Thoracic aorta (tissue), 2 donors: ENCODE results near the gene UBR1. TPM values are rescaled to one million over a fixed set of nuclear protein-coding genes. Genes with fewer than 3 reads are reported as not detected.
"Not testable (repeated sequence)": the region's sequence is repeated elsewhere in the genome, so short reads cannot be mapped to it uniquely, and the experiment has no call there.

Experiments
- ATAC-seq: fragments of 150-250 bp; one replicate; pipeline ENCODE4 v1.8.0; 2017; ENCODE audit warnings: low read depth; ENCODE audit not compliant: insufficient number of reproducible peaks, low FRiP score
- DNase-seq: peaks from one replicate; pipeline ENCODE4 v3.0.0-alpha.2; 2020; ENCODE audit warnings: low spot score
- H3K27ac ChIP-seq, 2 donors: fragments of 200-600 bp; sonication (generic); 1 replicate in 1 of 2; 2 replicates in 1 of 2; pipeline ENCODE4 v1.5.1; 2016; ENCODE audit warnings: mild to moderate bottlenecking in 2 of 2, moderate library complexity in 2 of 2
- H3K27me3 ChIP-seq: fragments of 200-600 bp; sonication (generic); replicated peaks from 2 replicates; pipeline ENCODE4 v1.6.0; 2016; ENCODE audit warnings: mild to moderate bottlenecking; ENCODE audit not compliant: insufficient read depth
- H3K36me3 ChIP-seq: fragments of 200-600 bp; sonication (generic); one replicate; pipeline ENCODE4 v1.5.1; 2016
- H3K4me1 ChIP-seq, 2 donors: fragments of 200-600 bp; sonication (generic); 1 replicate in 1 of 2; 2 replicates in 1 of 2; pipeline versions ENCODE4 v1.5.1 to v1.6.0; 2016; ENCODE audit warnings: low read depth in 2 of 2, mild to moderate bottlenecking in 1 of 2; ENCODE audit not compliant: control insufficient read depth in 1 of 2
- H3K4me3 ChIP-seq: fragments of 200-600 bp; sonication (generic); 2 replicates; pipeline ENCODE4 v1.5.1; 2016; ENCODE audit warnings: mild to moderate bottlenecking
- H3K9me3 ChIP-seq: fragments of 200-600 bp; sonication (generic); 2 replicates; pipeline ENCODE4 v1.5.1; 2016
- CTCF ChIP-seq: fragments of 200-600 bp; sonication (generic); IDR thresholded peaks from one replicate; pipeline ENCODE4 v1.5.1; 2019; ENCODE audit warnings: antibody characterized with exemption
- total RNA-seq, 2 donors: library from RNA; depleted of rRNA; stranded (reverse); fragments of >200 nt; gene quantifications; one replicate each; pipeline versions ENCODE4 v1.1.0 to v1.2.3, GENCODE V29; 2016

The UBR1 gene
- total RNA-seq, 2 donors from 2014 or later, result 30.6 to 70.4 TPM

GRCh38 chr15:42903388-42904324, 202.2 kb downstream of the UBR1 start:
- peak overlapping the region in 1 of 2 donors; percentile 30 for H3K27ac ChIP-seq
- DNase-seq, result no peak
- H3K4me1 ChIP-seq, result peaks cover 7 to 11% of the 10 kb centered on the region in 2 donors
- TF ChIP-seq CTCF, result no peak
- H3K36me3 ChIP-seq, result no peaks in the 10 kb centered on the region
- no peak overlapping the region for H3K4me3 ChIP-seq
- no peak for ATAC-seq
- H3K27me3 ChIP-seq, result no peaks in the 10 kb centered on the region
- H3K9me3 ChIP-seq, result no peaks in the 10 kb centered on the region

DNA sequence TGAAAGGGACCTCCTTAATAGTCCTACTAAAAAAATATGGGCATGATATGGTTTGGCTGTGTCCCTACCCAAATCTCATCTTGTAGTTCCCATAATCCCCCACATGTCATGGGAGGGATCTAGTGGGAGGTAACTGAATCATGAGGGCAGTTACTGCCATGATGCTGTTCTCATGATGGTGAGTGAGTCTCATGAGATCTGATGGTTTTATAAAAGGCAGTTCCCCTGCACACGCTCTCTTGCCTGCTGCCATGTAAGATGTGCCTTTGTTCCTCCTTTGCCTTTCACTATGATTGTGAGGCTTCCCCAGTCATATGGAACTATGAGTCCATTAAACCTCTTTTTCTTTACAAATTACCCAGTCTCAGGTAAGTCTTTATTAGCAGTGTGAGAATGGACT, 211.9 kb downstream of the UBR1 start:
- H3K4me3 ChIP-seq, H3K27me3 ChIP-seq, H3K27ac ChIP-seq, H3K9me3 ChIP-seq, ATAC-seq, H3K36me3 ChIP-seq, DNase-seq: not testable (repeated sequence)
- peaks cover 13 to 26% of the 10 kb centered on the region in 2 donors for H3K4me1 ChIP-seq

Other genes starting within 250 kb of the UBR1 start
- 10 to 100 TPM; 22.3 to 52.4 TPM for gene TTBK2, start 185.3 kb downstream of the UBR1 start, total RNA-seq
- gene TMEM62, start 27.5 kb upstream of the UBR1 start, total RNA-seq, result 10 to 100 TPM; 22.5 to 51.1 TPM
- gene CCNDBP1, start 79.4 kb upstream of the UBR1 start, total RNA-seq, result 100 to 1,000 TPM in 1 of 2 donors, 10 to 100 TPM in 1; 61.5 to 153 TPM
- gene EPB42, start 115.0 kb upstream of the UBR1 start, total RNA-seq, result not detected
- not detected for gene TGM5, start 160.9 kb upstream of the UBR1 start, total RNA-seq
- not detected for gene TGM7, start 196.2 kb upstream of the UBR1 start, total RNA-seq
- gene LCMT2, start 224.5 kb upstream of the UBR1 start, total RNA-seq, result 1 to 10 TPM; 5.3 to 7.7 TPM